Central memory CD4-positive, alpha-beta T cell (primary cell): Measurements from ENCODE around the gene GPR148.

Experiments
- DNase-seq: peaks from one replicate; pipeline ENCODE4 v3.0.0; 2022

The GPR148 gene

GRCh38 chr2:130778781-130779180 is 49.9 kb downstream of the GPR148 start:
- DNase-seq = no peak
